ENCODE data around the gene KCTD2. TPM values are rescaled to one million over a fixed set of nuclear protein-coding genes. Genes with fewer than 3 reads are reported as not detected.

KCTD2 gene
- total RNA-seq, 2 donors from 2014 or later, result 16.7 to 19.7 TPM

DNA sequence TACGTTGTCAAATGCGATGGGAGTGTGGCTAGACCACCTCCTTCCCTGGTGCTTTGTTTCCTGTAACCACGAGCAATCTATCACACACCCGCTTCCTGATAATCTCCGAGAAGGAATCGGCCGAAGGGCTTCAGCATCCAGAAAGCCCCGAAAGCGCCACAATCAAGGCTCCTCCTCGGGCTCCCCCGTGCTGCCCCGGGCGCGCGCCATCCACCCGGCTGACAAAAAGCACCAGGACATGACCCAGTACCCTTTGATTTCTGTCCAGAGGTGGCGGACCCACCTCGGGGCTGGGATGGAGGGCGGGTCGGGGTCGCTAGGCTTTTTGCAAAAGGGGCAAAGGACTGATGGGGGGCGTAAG, 62.0 kb downstream of the KCTD2 start:
- peak in 1 of 2 donors; percentile 26 for DNase-seq
- intact Hi-C loops (cut with DNase I, micrococcal nuclease), result no loop called here
- no peak for ATAC-seq

DNA sequence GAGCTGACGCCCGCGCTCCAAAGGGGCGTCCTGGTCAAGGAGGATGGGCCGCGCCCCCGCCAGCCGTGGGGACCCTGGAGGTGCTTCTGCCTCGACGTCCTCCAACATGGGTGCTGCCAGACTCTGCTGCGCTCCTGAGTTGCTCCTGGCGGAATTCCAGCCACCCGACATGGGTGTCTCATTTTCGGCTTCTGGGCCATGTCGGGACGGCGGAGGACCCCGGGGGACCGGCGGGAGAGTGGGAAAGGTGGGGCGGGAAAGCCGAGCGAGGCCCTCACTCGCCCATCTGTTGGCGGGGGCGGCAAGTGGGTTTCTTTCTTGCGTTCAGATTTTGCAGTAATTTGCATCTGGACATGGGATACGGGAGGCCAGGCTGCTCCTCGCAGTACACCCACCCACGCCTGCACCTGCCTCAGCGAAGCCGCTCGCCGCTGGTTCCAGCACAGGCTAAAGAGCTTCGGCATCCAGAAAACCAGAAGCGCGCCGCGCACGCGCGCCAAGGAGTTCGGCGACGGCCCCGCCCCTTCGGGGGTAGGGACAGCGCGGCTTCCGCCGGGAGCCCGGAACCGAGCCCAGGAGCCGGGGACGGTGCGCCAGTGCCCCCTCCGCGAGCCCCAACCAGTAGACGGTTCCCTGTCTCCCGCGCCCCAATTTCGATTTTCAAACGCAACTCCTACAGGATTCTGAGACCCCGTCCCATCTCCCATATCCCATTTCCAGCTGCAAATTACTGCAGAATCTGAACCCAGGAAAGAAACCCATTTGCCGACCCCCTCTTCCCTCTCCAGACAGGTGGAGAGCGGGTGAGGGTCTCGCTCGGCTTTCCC, 62.6 kb downstream of the KCTD2 start, which contains the start of gene ARMC7:
ARMC7 (plus strand) TSS at position 563 of the 827 bp plus-strand sequence. CDS start 320 bp downstream, outside the sequence.
- intact Hi-C loops (cut with DNase I, micrococcal nuclease), result loop anchor here in 1 of 2 donors (5.0 to 10.0 kb wide), 2 partner anchors 63 to 95 kb away; partner anchors contain the start of gene NUP85
- ATAC-seq (peak; percentile 80), DNase-seq (peak; percentile 86 to 96)

DNA sequence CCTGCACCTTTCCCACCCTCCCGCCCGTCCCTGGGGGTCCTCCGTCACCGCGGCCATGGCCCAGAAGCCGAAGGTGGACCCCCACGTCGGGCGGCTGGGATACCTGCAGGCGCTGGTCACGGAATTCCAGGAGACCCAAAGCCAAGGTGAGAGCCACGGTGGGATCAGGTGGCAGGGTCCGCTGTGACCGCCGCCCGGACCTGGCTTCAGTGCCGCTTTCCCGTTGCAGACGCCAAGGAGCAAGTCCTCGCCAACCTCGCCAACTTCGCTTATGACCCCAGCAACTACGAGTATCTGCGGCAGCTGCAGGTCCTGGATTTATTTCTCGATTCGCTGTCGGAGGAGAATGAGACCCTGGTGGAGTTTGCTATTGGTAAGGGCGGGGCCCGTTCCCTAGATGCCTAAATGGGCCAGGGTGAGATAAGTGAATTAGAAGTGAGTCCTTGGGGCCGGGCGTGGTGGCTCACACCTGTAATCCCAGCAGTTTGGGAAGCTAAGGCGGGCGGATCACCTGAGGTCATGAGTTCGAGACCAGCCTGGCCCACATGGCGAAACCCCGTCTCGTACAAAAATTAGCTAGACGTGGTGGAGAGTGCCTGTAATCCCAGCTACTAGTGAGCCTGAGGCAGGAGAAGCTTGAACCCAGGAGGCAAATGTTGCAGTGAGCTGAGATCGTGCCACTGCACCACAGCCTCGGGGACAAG, 63.4 kb downstream of the KCTD2 start:
- intact Hi-C loops (cut with DNase I, micrococcal nuclease), result loop anchor here in 1 of 2 donors (5.0 to 10.0 kb wide), 2 partner anchors 62 to 94 kb away; partner anchors contain the start of gene NUP85
- DNase-seq (peak in 1 of 2 donors; percentile 55), ATAC-seq (peak; percentile 16)

DNA sequence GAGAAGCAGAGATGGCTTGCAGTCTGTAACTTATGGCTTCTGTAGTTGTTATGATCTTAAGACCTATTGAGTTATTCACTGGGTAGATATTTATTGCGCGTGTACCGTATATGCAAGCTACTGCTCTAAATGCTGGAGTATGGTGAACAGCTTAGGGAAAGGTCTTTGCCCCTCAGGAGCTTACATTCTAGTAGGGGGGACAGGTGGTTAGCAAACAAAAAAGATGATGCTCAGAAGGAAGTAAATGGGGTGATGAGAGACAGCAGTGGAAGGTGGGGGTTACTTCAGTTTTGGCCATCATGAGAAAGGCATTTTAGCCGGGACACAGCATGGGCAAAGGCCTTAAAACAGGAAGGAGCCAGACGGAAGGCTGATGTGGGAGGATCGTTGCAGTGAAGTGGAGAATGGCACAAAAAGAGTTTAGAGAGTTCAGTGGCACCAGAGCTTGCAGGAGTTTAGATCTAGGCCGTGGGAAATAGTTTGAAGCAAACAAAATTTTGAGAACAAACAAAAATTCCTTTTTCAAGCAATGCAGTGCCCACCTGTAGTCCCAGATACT, 64.8 kb downstream of the KCTD2 start:
- intact Hi-C loops (cut with DNase I, micrococcal nuclease), result loop anchor here in 1 of 2 donors (5.0 to 10.0 kb wide), 2 partner anchors 60 to 93 kb away; partner anchors contain the start of gene NUP85
- DNase-seq, result no peak
- no peak for ATAC-seq

DNA sequence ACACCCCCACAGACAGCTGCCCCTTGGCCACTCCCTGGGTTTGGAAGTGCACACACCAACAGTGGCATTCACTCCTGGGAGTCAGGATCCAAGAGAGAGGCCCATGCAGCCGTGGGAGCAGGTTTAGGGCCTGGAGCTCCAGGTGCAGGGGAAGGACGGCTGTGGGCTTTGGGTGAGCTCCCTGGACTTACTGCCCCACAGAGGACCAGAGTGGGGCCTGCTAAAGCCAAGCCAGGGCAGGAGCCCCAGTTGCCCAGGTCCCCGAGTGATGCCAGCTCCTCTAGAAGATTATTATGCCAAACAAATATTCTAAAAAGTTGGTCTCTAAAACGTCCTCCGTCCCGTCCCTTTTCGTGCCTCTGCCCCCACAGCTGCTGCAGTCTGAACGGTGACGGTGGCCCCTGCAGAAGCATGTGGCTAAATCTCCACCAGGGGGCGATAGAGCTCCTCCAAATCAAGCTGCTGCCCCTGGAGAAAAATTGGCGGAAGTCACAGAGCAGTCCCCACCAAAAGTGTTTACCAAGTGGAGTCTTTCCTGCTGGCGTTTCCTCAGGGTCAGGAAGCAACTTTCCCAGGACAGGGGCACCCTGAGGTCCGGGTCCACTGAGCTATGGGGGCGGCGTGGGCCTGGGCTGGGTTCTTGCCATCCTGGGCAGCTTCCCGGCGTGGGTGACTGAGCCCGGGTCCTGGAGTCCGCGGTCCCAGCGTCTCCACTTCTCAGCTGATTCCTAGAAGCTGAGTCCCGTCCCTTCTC, 67.0 kb downstream of the KCTD2 start:
- intact Hi-C loops (cut with DNase I, micrococcal nuclease), result loop anchor here in 1 of 2 donors (5.0 to 10.0 kb wide), 2 partner anchors 58 to 91 kb away; partner anchors contain the start of gene NUP85
- ATAC-seq, result peak; percentile 69
- DNase-seq, result peak; percentile 87 to 94

DNA sequence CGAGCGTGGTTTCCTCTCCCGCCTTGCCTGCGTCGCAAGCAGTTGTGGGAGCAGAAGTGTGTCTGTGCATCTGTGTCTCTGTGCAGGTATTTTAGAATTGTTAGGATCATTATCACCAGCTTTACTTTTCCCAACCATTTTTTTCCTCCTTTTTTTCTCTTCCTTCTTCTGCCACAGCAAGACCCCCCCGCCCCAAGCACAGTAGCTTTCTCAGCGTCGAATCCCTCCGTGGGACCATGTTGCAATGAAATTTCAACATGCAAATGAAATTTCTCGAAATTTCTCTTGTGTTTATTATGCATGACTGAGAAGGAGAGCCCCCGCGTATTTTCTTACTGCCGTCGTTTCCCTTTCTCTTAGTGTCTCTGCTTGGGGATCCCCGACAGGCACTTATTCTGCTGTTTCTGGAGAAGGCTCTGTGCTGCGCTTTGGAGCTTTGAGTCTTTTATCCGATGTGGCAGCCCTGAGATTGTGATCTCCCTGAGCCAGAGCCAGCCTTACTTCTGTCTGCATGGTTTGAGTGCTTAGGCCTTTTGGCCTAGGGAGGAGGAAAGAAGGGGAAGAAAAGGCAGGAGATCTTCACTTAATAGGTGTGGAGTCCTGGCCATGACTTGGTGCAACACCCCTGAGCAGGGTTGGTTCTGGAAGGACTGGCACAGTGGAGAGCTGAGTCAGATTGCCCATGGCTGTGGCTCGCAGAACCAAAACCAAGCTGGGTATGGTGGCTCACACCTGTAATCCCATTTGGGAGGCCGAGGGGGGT, 67.7 kb downstream of the KCTD2 start:
- ATAC-seq, result no peak
- no peak for DNase-seq
- intact Hi-C loops (cut with DNase I, micrococcal nuclease), result loop anchor here in 1 of 2 donors (5.0 to 10.0 kb wide), 2 partner anchors 58 to 90 kb away; partner anchors contain the start of gene NUP85

Other genes with a start within 250 kb of the KCTD2 start
- under 1 TPM; 0.09 to 0.45 TPM for gene GRIN2C, start 187.3 kb upstream of the KCTD2 start, total RNA-seq
- gene FDXR, start 174.2 kb upstream of the KCTD2 start, total RNA-seq, result 10 to 100 TPM; 13.0 to 17.0 TPM
- gene FADS6, start 153.6 kb upstream of the KCTD2 start, total RNA-seq, result 1 to 10 TPM; 1.1 to 6.4 TPM
- under 1 TPM in 1 of 2 donors, not detected in 1; 0.31 TPM for gene USH1G, start 124.0 kb upstream of the KCTD2 start, total RNA-seq
- 10 to 100 TPM; 52.3 to 70.3 TPM for gene OTOP2, start 123.0 kb upstream of the KCTD2 start, total RNA-seq
- gene OTOP3, start 111.3 kb upstream of the KCTD2 start, total RNA-seq, result 1 to 10 TPM; 1.4 to 2.4 TPM
- 10 to 100 TPM; 55.4 to 69.3 TPM for gene HID1, start 74.5 kb upstream of the KCTD2 start, total RNA-seq
- 1 to 10 TPM; 3.1 to 3.2 TPM for gene CDR2L, start 59.6 kb upstream of the KCTD2 start, total RNA-seq
- 10 to 100 TPM; 23.6 to 30.4 TPM for gene MRPL58, start 34.6 kb upstream of the KCTD2 start, total RNA-seq
- gene ATP5PD, start 256 bp upstream of the KCTD2 start, total RNA-seq, result 100 to 1,000 TPM; 310 to 381 TPM
- gene SLC16A5, start 40.7 kb downstream of the KCTD2 start, total RNA-seq, result 10 to 100 TPM; 26.6 to 39.6 TPM
- gene ARMC7, start 62.7 kb downstream of the KCTD2 start, total RNA-seq, result 10 to 100 TPM; 20.3 to 29.9 TPM
- 10 to 100 TPM; 77.6 to 86.6 TPM for gene NT5C, start 84.5 kb downstream of the KCTD2 start, total RNA-seq
- 100 to 1,000 TPM; 212 to 220 TPM for gene JPT1, start 107.3 kb downstream of the KCTD2 start, total RNA-seq
- 100 to 1,000 TPM; 235 to 254 TPM for gene SUMO2, start 135.7 kb downstream of the KCTD2 start, total RNA-seq
- gene NUP85, start 158.5 kb downstream of the KCTD2 start, total RNA-seq, result 10 to 100 TPM; 43.9 to 56.3 TPM
- gene GGA3, start 214.4 kb downstream of the KCTD2 start, total RNA-seq, result 10 to 100 TPM; 39.9 to 46.5 TPM
- 10 to 100 TPM; 48.1 to 66.9 TPM for gene MRPS7, start 214.7 kb downstream of the KCTD2 start, total RNA-seq
- 10 to 100 TPM; 18.4 to 24.7 TPM for gene MIF4GD, start 224.0 kb downstream of the KCTD2 start, total RNA-seq
- 10 to 100 TPM; 10.7 to 14.0 TPM for gene SLC25A19, start 242.2 kb downstream of the KCTD2 start, total RNA-seq

All from left colon (tissue), 2 donors.